NB4 (cell line): Measurements from ENCODE around the gene AP1B1.

Experiments used
- DNase-seq: peaks from one replicate; pipeline ENCODE4 v3.0.0; 2010; ENCODE audit warnings: low read depth
- H3K4me3 ChIP-seq: one replicate; pipeline ENCODE4 v1.5.1; 2011; ENCODE audit warnings: mild to moderate bottlenecking, low read depth, low read length, moderate library complexity
- CTCF ChIP-seq: IDR thresholded peaks from one replicate; pipeline ENCODE4 v1.5.1; 2012; ENCODE audit warnings: low read depth, low read length
- MAX ChIP-seq: IDR thresholded peaks from 2 replicates; pipeline ENCODE4 v1.6.1; 2011; ENCODE audit warnings: low read depth, low read length
- MYC ChIP-seq: IDR thresholded peaks from 2 replicates; pipeline ENCODE4 v1.6.1; 2011; ENCODE audit warnings: low read depth, low read length
- POLR2A ChIP-seq: IDR thresholded peaks from 2 replicates; pipeline ENCODE4 v1.6.1; 2011; ENCODE audit warnings: mild to moderate bottlenecking; ENCODE audit not compliant: insufficient read length; ENCODE audit errors: extremely low read depth

Gene AP1B1

GRCh38 chr22:29313576-29314466 is 74.5 kb downstream of the AP1B1 start:
- no peak overlapping the region for H3K4me3 ChIP-seq
- DNase-seq: no peak
- TF ChIP-seq MYC (no peak), POLR2A (no peak), CTCF (no peak), MAX (no peak)

- no peak for DNase-seq
- H3K4me3 ChIP-seq: no peak overlapping the region
- TF ChIP-seq CTCF: peak; percentile 42
- TF ChIP-seq MAX: no peak
These were observed 75.2 kb downstream of the AP1B1 start for GRCh38 chr22:29313126-29313575.

- TF ChIP-seq MAX (no peak), MYC (no peak), CTCF (no peak), POLR2A (no peak)
- no peak overlapping the region for H3K4me3 ChIP-seq
- no peak for DNase-seq
These were observed 75.9 kb downstream of the AP1B1 start for GRCh38 chr22:29312218-29313125.

- no peak overlapping the region for H3K4me3 ChIP-seq
- peak; percentile 23 for DNase-seq
- TF ChIP-seq CTCF: no peak
- TF ChIP-seq POLR2A: no peak
These were observed 76.7 kb downstream of the AP1B1 start for GRCh38 chr22:29311464-29312217.

- TF ChIP-seq MYC (no peak), POLR2A (no peak), MAX (no peak), CTCF (no peak)
- no peak overlapping the region for H3K4me3 ChIP-seq
These were observed 77.5 kb downstream of the AP1B1 start for GRCh38 chr22:29310863-29311339.

More at GRCh38 chr22:29310863-29311339, 77.5 kb downstream of the AP1B1 start:
- DNase-seq: peak; percentile 86
